ENCODE data around the gene SPEG. TPM values are rescaled to one million over a fixed set of nuclear protein-coding genes. Genes with fewer than 3 reads are reported as not detected.

SPEG gene
- total and polyA plus RNA-seq, 2 of the 8 experiments (the other 6 are each of a cell fraction or from before 2014, with no cell fraction given) = 19.9 to 32.0 TPM

GRCh38 chr2:219396863-219397457, 37.7 kb upstream of the SPEG start:
- Histone ChIP-seq H3K4me2 (ENCODE audit: insufficient read depth in 1 of 2, low read depth in 2 of 2, low read length in 2 of 2) (no peak overlapping the region), H3K23ac (ENCODE audit: insufficient read length) (no peak overlapping the region), H2BK12ac (ENCODE audit: low read depth, low read length) (no peak overlapping the region), H3K27me3 (replicated peaks in 1 of 4; ENCODE audit: control insufficient read depth in 3 of 4, extremely low read depth in 1 of 4, insufficient read depth in 3 of 4, low read length in 3 of 4) (no peaks in the 10 kb centered on the region; a peak in 1 of 7 replicates), H2BK5ac (ENCODE audit: low read depth, low read length) (no peak overlapping the region), H3K23me2 (ENCODE audit: low read depth, low read length) (no peaks in the 10 kb centered on the region), H2AFZ (ENCODE audit: low read length) (no peak overlapping the region), H3K9me3 (ENCODE audit: insufficient read depth in 2 of 2, low read depth in 1 of 2, low read length in 1 of 2) (no peaks in the 10 kb centered on the region), H4K20me1 (replicated peaks in 1 of 2; ENCODE audit: control insufficient read depth in 1 of 2, insufficient read depth in 2 of 2, low read length in 2 of 2) (no peaks in the 10 kb centered on the region), H3K79me1 (ENCODE audit: low read depth, low read length) (no peaks in the 10 kb centered on the region), H3K14ac (ENCODE audit: insufficient read length) (no peak overlapping the region), H3K4me1 (replicated peaks in 1 of 4; ENCODE audit: control insufficient read depth in 3 of 4, insufficient read depth in 4 of 4, low read length in 3 of 4) (peaks cover 2 to 6% (median 3%) of the 10 kb centered on the region in 4 experiments; a peak in 4 of 7 replicates), H3K9ac (replicated peaks in 1 of 4; ENCODE audit: extremely low read depth in 1 of 4, low read depth in 3 of 4, low read length in 3 of 4) (no peak overlapping the region), H2AK5ac (ENCODE audit: low read depth, low read length) (no peak overlapping the region), H3K27ac (ENCODE audit: low read depth, low read length) (no peak overlapping the region), H4K91ac (replicated peaks; ENCODE audit: insufficient read length, low read length) (no peak overlapping the region), H3K18ac (ENCODE audit: extremely low read depth, low read length) (no peak overlapping the region), H3K4ac (replicated peaks; ENCODE audit: insufficient read length, low read depth, low read length) (no peak overlapping the region), H3K36me3 (ENCODE audit: control insufficient read depth in 2 of 4, insufficient read depth in 4 of 4, low read length in 3 of 4) (no peaks in the 10 kb centered on the region), H2BK20ac (ENCODE audit: low read length) (no peak overlapping the region), H3K79me2 (ENCODE audit: control insufficient read depth in 1 of 2, insufficient read depth in 2 of 2, low read length in 2 of 2) (no peaks in the 10 kb centered on the region), H3K56ac (replicated peaks; ENCODE audit: insufficient read length, low read depth, low read length) (no peak overlapping the region), H2BK15ac (ENCODE audit: low read length) (no peak overlapping the region), H2BK120ac (replicated peaks; ENCODE audit: low read depth, low read length) (no peak overlapping the region), H3K4me3 (ENCODE audit: extremely low read depth in 1 of 4, insufficient read depth in 2 of 4, low read depth in 3 of 4, low read length in 4 of 4) (no peak overlapping the region), H4K5ac (ENCODE audit: insufficient read length, low read depth, low read length) (no peak overlapping the region), H4K8ac (ENCODE audit: extremely low read depth, insufficient read depth, low read length) (no peak overlapping the region)
- FAIRE-seq = no peak
- 82% methylated on average over 5 of the region's 6 CpGs; no CpG with 5 or more reads in 1 of the 2 experiments for WGBS, 2 experiments (ENCODE audit: extremely low coverage in 1 of 2, insufficient coverage in 1 of 2, insufficient read length in 1 of 2, insufficient replicate concordance in 2 of 2, low coverage in 1 of 2, low lambda C conversion rate in 2 of 2, missing lambda C conversion rate in 1 of 2)
- ChIA-PET CTCF (ENCODE audit: partially characterized antibody) (interaction anchor here (0.9 to 2.6 kb wide), 4 partner anchors 94 to 133 kb away, joined by 3 to 7 read pairs (median 4); a partner anchor contains a TSS), POLR2A (ENCODE audit: partially characterized antibody) (no interaction called here)
- no peak for DNase-seq (ENCODE audit: low read depth in 1 of 2, low spot score in 2 of 2)
- TF ChIP-seq FOSL1 (IDR thresholded peaks at IDR 0.05; ENCODE audit: insufficient read depth, low read depth, low read length) = no peak
- TF ChIP-seq RNF2 (IDR thresholded peaks at IDR 0.05; ENCODE audit: borderline replicate concordance, low read depth, low read length, missing control alignments, poor library complexity, severe bottlenecking) = no peak
- TF ChIP-seq RXRA (IDR thresholded peaks at IDR 0.05; ENCODE audit: insufficient read depth, low read depth, low read length) = no peak
- TF ChIP-seq ATF2 (IDR thresholded peaks at IDR 0.05; ENCODE audit: low read length) = no peak
- TF ChIP-seq MAX (IDR thresholded peaks at IDR 0.05) = no peak
- no peak for TF ChIP-seq GABPA (IDR thresholded peaks at IDR 0.05; ENCODE audit: borderline replicate concordance, insufficient read depth, low read length)
- TF ChIP-seq EP300 (IDR thresholded peaks at IDR 0.05; ENCODE audit: borderline replicate concordance in 1 of 2, low read depth in 2 of 2, low read length in 2 of 2) = no peak
- no peak for TF ChIP-seq SRF (IDR thresholded peaks at IDR 0.05; ENCODE audit: low read depth, low read length)
- TF ChIP-seq POLR2A (IDR thresholded peaks at IDR 0.05; ENCODE audit: control extremely low read depth in 1 of 2, low read depth in 2 of 2, low read length in 2 of 2) = no peak
- no peak for TF ChIP-seq POU5F1 (IDR thresholded peaks at IDR 0.05; ENCODE audit: low read depth, low read length)
